ENCODE results near the gene EDA2R.

DNA sequence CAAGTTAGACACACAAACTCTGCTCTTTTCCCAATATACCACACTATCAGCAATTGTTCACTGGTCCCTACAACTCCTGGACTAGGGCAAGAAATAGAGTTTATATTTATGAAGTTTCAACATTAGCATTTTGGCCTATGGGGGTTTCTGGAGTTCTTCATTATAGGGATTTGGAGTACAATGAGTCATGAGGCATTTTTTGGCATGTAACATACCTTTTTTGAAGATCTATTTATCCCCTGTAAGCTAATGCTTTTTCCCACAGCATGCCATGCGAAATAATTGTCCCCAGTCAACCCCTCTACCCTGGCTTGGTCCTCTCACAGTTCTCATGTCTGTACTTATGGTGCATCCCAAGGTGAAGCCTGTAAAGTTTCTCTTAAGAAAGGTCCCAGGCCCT, 36.7 kb upstream of the EDA2R start:
- TF ChIP-seq, protein P1, sequence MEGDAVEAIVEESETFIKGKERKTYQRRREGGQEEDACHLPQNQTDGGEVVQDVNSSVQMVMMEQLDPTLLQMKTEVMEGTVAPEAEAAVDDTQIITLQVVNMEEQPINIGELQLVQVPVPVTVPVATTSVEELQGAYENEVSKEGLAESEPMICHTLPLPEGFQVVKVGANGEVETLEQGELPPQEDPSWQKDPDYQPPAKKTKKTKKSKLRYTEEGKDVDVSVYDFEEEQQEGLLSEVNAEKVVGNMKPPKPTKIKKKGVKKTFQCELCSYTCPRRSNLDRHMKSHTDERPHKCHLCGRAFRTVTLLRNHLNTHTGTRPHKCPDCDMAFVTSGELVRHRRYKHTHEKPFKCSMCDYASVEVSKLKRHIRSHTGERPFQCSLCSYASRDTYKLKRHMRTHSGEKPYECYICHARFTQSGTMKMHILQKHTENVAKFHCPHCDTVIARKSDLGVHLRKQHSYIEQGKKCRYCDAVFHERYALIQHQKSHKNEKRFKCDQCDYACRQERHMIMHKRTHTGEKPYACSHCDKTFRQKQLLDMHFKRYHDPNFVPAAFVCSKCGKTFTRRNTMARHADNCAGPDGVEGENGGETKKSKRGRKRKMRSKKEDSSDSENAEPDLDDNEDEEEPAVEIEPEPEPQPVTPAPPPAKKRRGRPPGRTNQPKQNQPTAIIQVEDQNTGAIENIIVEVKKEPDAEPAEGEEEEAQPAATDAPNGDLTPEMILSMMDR (IDR thresholded peaks at IDR 0.05), result no peak
- no peak for TF ChIP-seq POLR2AphosphoS5 (IDR thresholded peaks at IDR 0.05; ENCODE audit: low read depth, low read length)

Measured in Panc1 (cell line).